CD14-positive monocyte (primary cell): ENCODE data around the gene SBK1. TPM values are rescaled to one million over a fixed set of nuclear protein-coding genes. Genes with fewer than 3 reads are reported as not detected.

Experiments used
- DNase-seq, 3 donors: peaks; one replicate each; pipeline ENCODE4 v3.0.0-alpha.2; 2011 to 2022
- H2AFZ ChIP-seq: 2 replicates; pipeline ENCODE4 v1.6.0; 2012; ENCODE audit warnings: mild to moderate bottlenecking, low read depth, low read length, inconsistent platforms; ENCODE audit not compliant: insufficient read depth, poor library complexity, severe bottlenecking
- H3K27ac ChIP-seq, 2 donors: 1 replicate in 1 of 2; 2 replicates in 1 of 2; pipeline ENCODE4 v1.5.1; 2012 to 2013; ENCODE audit warnings: low read length in 2 of 2, control low read depth in 1 of 2, inconsistent platforms in 1 of 2, low read depth in 1 of 2, mild to moderate bottlenecking in 1 of 2
- H3K27me3 ChIP-seq, 2 donors: one replicate each; pipeline versions ENCODE4 v1.6.0 to v1.6.1; 2011 to 2013; ENCODE audit warnings: low read length in 2 of 2; ENCODE audit not compliant: control insufficient read depth in 2 of 2, insufficient read depth in 2 of 2
- H3K36me3 ChIP-seq, 2 donors: replicated peaks in 1 of 2; 1 replicate in 1 of 2; 2 replicates in 1 of 2; pipeline versions ENCODE4 v1.5.1 to v1.6.1; 2012 to 2013; ENCODE audit warnings: low read length in 2 of 2, control low read depth in 1 of 2, inconsistent platforms in 1 of 2, mild to moderate bottlenecking in 1 of 2; ENCODE audit not compliant: insufficient read depth in 2 of 2, control insufficient read depth in 1 of 2
- H3K4me1 ChIP-seq, 2 donors: 1 replicate in 1 of 2; 2 replicates in 1 of 2; pipeline versions ENCODE4 v1.5.1 to v1.6.1; 2012 to 2013; ENCODE audit warnings: low read length in 2 of 2, control low read depth in 1 of 2, inconsistent platforms in 1 of 2, mild to moderate bottlenecking in 1 of 2, moderate library complexity in 1 of 2; ENCODE audit not compliant: insufficient read depth in 2 of 2, control insufficient read depth in 1 of 2
- H3K4me2 ChIP-seq: replicated peaks from 2 replicates; pipeline ENCODE3; 2012; ENCODE audit warnings: low read length, moderate library complexity, mild to moderate bottlenecking; ENCODE audit not compliant: poor library complexity, severe bottlenecking; ENCODE audit errors: extremely low read depth
- H3K4me3 ChIP-seq, 3 experiments: fragments of 200-600 bp in 1 of 3; sonication (generic) in 1 of 3; replicated peaks in 1 of 3; 1 replicate in 2 of 3; 2 replicates in 1 of 3; pipeline ENCODE4 v1.5.1; 2011 to 2013; ENCODE audit warnings: low read length in 3 of 3, mild to moderate bottlenecking in 3 of 3, control low read depth in 2 of 3, low read depth in 2 of 3, inconsistent platforms in 1 of 3, moderate library complexity in 1 of 3
- H3K79me2 ChIP-seq: 2 replicates; pipeline ENCODE4 v1.6.0; 2012; ENCODE audit warnings: mild to moderate bottlenecking, control low read depth, inconsistent platforms, low read length, moderate library complexity; ENCODE audit not compliant: insufficient read depth
- H3K9ac ChIP-seq: 2 replicates; pipeline ENCODE4 v1.6.0; 2017; ENCODE audit warnings: low read length, mild to moderate bottlenecking; ENCODE audit not compliant: insufficient read depth, poor library complexity, severe bottlenecking
- H3K9me3 ChIP-seq, 2 donors: replicated peaks in 1 of 2; 1 replicate in 1 of 2; 2 replicates in 1 of 2; pipeline versions ENCODE4 v1.5.1 to v1.6.1; 2012 to 2013; ENCODE audit warnings: low read length in 2 of 2, control low read depth in 1 of 2; ENCODE audit not compliant: control insufficient read depth in 1 of 2, insufficient read depth in 1 of 2
- H4K20me1 ChIP-seq: 2 replicates; pipeline ENCODE4 v1.6.0; 2012; ENCODE audit warnings: mild to moderate bottlenecking, low read length, control low read depth, moderate library complexity; ENCODE audit not compliant: insufficient read depth
- H3K27ac Mint-ChIP-seq, 7 donors: one replicate each; pipeline ENCODE4 v1.8.0; 2020; ENCODE audit warnings: mild to moderate bottlenecking in 7 of 7, mixed read lengths in 7 of 7, moderate library complexity in 6 of 7, inconsistent platforms in 2 of 7
- H3K27me3 Mint-ChIP-seq, 3 donors: one replicate each; pipeline ENCODE4 v1.8.0; 2021 to 2022; ENCODE audit warnings: low read depth in 3 of 3, mild to moderate bottlenecking in 3 of 3, mixed read lengths in 3 of 3, moderate library complexity in 3 of 3, inconsistent platforms in 1 of 3
- H3K36me3 Mint-ChIP-seq, 2 donors: one replicate each; pipeline ENCODE4 v1.8.0; 2020; ENCODE audit warnings: mixed read lengths in 2 of 2, inconsistent platforms in 1 of 2, mild to moderate bottlenecking in 1 of 2
- H3K4me1 Mint-ChIP-seq: one replicate; pipeline ENCODE4 v1.8.0; 2020; ENCODE audit warnings: mild to moderate bottlenecking, mixed read lengths
- H3K4me3 Mint-ChIP-seq, 2 donors: one replicate each; pipeline ENCODE4 v1.8.0; 2020; ENCODE audit warnings: mild to moderate bottlenecking in 2 of 2, mixed read lengths in 2 of 2, moderate library complexity in 1 of 2
- H3K9me3 Mint-ChIP-seq, 7 donors: one replicate each; pipeline ENCODE4 v1.8.0; 2020 to 2022; ENCODE audit warnings: mixed read lengths in 7 of 7, mild to moderate bottlenecking in 6 of 7, moderate library complexity in 6 of 7, inconsistent platforms in 2 of 7
- CTCF ChIP-seq: fragments of 200-600 bp; IDR thresholded peaks from one replicate; pipeline ENCODE4 v1.8.0; 2022; ENCODE audit warnings: antibody characterized with exemption, mild to moderate bottlenecking
- WGBS: methylation state at CpG from one replicate; pipeline ENCODE4 v1.1.5; 2013; ENCODE audit warnings: missing lambda C conversion rate; ENCODE audit not compliant: insufficient coverage; 5-methylcytosine and 5-hydroxymethylcytosine counted together
- intact Hi-C, 2 donors: fragments of 100-400 bp; cut with micrococcal nuclease; formaldehyde crosslinking; loops; one replicate each; pipeline versions ENCODE4 v1.15.0 to v1.15.1; 2023
- polyA plus RNA-seq, 3 donors: library from polyadenylated mRNA; depleted of rRNA in 1 of 3; unstranded in 2 of 3; stranded (reverse) in 1 of 3; fragments of 300-500 nt in 2 of 3; fragments of >200 nt in 1 of 3; fragmentation: Illumina TruSeq in 2 of 3; gene quantifications; 1 replicate in 2 of 3; 2 replicates in 1 of 3; pipeline ENCODE4 v1.2.3, GENCODE V29; 2012 to 2021

The SBK1 gene
- polyA plus RNA-seq, 3 donors = 0.04 TPM; not detected in 2

DNA sequence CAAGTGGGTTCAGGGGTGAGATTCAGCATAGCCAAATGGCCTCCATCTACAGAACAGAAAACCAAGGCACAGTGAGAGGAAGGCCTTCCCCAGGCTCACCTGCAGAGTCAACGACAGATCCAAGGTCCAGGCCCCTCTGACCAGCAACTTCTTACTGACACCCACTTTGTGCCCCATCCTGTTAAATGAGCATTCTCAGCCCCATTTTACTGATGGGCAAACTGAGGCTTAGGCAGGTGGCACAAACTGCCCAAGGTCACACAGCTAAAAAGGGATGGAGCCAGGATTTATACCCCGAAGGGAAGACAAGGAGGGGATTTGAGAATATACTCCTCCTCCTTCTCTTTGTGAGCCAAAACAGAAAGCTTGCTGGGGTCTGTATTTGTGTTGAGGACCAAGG lies 9.3 kb downstream of the SBK1 start:
- Histone ChIP-seq H3K36me3 (no peaks in the 10 kb centered on the region), H3K4me2 (no peak overlapping the region), H4K20me1 (no peaks in the 10 kb centered on the region), H3K9me3 (no peaks in the 10 kb centered on the region), H3K9ac (no peak overlapping the region), H3K79me2 (no peaks in the 10 kb centered on the region), H2AFZ (no peak overlapping the region), H3K27me3 (no peaks in the 10 kb centered on the region), H3K27ac (no peak overlapping the region), H3K4me3 (no peak overlapping the region), H3K4me1 (no peaks in the 10 kb centered on the region)
- TF ChIP-seq CTCF = no peak
- Mint-ChIP-seq H3K27ac (no peak overlapping the region), H3K4me3 (no peak overlapping the region), H3K27me3 (peaks cover 2 to 5% (median 5%) of the 10 kb centered on the region in 3 donors), H3K4me1 (peaks cover 3% of the 10 kb centered on the region), H3K9me3 (no peaks in the 10 kb centered on the region), H3K36me3 (no peaks in the 10 kb centered on the region)
- intact Hi-C loops = no loop called here
- no peak for DNase-seq
- 100% methylated on average over 1 of the region's 2 CpGs for WGBS

- H3K36me3 ChIP-seq = no peaks in the 10 kb centered on the region
- H3K27me3 ChIP-seq = no peaks in the 10 kb centered on the region
- H3K9me3 Mint-ChIP-seq = no peaks in the 10 kb centered on the region
- H3K27me3 Mint-ChIP-seq = peaks cover 0 to 3% (median 2%) of the 10 kb centered on the region in 3 donors
- H3K9me3 ChIP-seq = no peaks in the 10 kb centered on the region
- intact Hi-C loops = no loop called here
- H3K36me3 Mint-ChIP-seq = no peaks in the 10 kb centered on the region
- H3K4me1 ChIP-seq = no peaks in the 10 kb centered on the region
- no peak overlapping the region for H3K27ac ChIP-seq
- no peaks in the 10 kb centered on the region for H3K4me1 Mint-ChIP-seq
- no peak for DNase-seq
- H3K4me2 ChIP-seq = no peak overlapping the region
- H3K9ac ChIP-seq = no peak overlapping the region
- no peak overlapping the region for H3K4me3 ChIP-seq
- H2AFZ ChIP-seq = no peak overlapping the region
- TF ChIP-seq CTCF = no peak
- no peak overlapping the region for H3K4me3 Mint-ChIP-seq
- H4K20me1 ChIP-seq = no peaks in the 10 kb centered on the region
- H3K27ac Mint-ChIP-seq = peak overlapping the region in 1 of 7 donors; percentile 11
- no peaks in the 10 kb centered on the region for H3K79me2 ChIP-seq
These were observed 10.8 kb downstream of the SBK1 start for GRCh38 chr16:28303132-28303531.
